Measurements from ENCODE around the gene NUDT13.

DNA sequence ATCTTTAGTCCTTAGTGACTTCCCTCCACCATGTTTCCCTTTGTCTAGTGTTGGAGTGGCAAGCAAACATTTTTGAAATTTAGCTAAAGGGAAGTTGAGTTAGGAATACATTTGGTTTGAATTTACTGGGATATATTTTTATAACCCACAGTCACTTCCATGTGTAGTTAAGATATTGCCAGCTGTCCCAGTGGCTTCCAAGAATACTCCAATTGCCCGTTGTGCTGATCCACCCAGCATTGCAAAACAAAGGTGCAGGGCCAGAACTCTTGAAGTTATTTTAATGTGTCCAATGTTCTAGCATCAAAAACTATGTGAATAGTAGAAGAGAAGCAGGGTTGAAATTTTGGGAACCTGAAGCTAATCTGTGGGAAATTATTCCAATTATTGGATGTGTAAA lies 11.1 kb upstream of the NUDT13 start:
- TF ChIP-seq, protein P1, sequence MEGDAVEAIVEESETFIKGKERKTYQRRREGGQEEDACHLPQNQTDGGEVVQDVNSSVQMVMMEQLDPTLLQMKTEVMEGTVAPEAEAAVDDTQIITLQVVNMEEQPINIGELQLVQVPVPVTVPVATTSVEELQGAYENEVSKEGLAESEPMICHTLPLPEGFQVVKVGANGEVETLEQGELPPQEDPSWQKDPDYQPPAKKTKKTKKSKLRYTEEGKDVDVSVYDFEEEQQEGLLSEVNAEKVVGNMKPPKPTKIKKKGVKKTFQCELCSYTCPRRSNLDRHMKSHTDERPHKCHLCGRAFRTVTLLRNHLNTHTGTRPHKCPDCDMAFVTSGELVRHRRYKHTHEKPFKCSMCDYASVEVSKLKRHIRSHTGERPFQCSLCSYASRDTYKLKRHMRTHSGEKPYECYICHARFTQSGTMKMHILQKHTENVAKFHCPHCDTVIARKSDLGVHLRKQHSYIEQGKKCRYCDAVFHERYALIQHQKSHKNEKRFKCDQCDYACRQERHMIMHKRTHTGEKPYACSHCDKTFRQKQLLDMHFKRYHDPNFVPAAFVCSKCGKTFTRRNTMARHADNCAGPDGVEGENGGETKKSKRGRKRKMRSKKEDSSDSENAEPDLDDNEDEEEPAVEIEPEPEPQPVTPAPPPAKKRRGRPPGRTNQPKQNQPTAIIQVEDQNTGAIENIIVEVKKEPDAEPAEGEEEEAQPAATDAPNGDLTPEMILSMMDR (IDR thresholded peaks at IDR 0.05), result no peak
- TF ChIP-seq ZFX (IDR thresholded peaks at IDR 0.05; ENCODE audit: borderline replicate concordance), result no peak
